Fibroblast of skin of back (primary cell): ENCODE measurements around the gene RASAL3.

Experiments
- DNase-seq: peaks from one replicate; pipeline ENCODE4 v3.0.0-alpha.2; 2013

RASAL3 gene

DNA sequence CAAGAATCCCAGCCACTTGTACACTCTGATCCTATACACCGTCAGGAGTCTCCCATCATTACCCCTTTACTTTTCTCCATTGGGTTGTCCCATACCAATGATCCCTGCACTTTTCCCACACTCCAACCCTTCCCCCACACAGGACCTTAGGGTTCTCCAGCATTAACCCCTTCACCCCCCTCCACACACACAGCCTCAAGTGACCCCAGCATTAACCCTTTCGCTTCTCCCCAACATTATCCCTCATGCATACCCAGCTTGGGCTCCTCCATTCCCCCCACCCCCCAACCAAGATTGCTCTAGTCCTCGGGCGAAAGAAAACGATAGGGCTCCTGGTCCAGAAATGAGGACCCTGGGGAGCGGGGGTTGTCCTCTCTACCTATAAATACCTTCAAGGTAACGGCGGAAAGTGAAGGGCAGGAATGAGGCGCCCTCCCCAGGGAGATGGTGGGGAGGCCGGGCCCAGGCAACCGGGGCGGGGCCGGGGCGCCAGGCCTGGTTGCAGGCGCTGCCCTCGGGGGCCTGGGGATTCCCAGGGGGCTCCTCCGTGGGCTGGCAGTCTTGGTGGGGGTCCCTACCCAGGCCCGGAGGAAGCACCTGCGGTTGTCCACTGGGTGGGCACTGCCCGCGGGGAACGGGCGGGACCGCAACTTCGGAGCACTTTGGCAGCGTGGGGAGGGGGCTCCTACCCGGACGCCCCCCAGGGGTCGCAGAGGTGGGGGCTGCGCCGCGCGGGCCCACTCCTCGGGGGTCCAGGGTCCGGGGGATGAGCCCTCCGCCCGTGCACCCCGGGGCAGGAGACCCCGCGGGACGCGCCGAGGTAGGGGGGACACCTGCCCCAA is 15.3 kb downstream of the RASAL3 start:
- no peak for DNase-seq

DNA sequence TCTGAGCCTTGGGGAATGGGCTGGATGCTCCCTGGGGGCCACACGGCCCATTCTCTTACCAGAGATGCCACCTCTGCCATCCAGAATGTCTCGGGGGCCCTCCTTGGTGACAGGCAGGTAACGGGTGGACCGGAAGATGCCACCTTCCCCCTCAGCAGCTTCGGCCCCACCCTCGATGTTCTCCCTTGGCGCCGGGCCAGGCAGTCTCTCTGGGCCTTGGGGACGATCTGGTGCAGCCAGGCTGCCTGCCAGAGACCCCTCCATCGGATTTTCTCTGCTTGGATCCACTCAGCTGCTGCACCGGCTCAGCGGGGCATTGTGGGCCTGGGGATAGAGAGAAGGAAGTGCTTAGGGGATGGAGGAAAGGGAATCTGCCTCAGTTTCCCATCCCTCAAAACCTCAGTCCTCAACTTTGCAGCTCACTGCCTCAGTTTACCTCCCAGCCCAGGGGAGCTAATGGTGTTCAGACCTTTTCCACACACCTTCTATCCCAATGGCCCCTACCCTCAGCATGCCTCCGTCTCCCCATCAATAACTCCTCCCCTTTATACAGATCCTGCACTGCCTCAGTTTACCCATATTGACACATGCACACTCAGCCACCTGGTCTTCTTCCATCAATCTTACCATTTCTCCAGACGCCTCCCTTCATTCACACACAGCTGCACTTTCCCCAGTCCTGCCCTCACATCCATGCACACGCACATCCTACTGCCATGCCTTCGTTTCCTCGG is 16.1 kb downstream of the RASAL3 start:
- no peak for DNase-seq

GRCh38 chr19:15447057-15447456 is 17.3 kb downstream of the RASAL3 start:
- DNase-seq, result no peak

DNA sequence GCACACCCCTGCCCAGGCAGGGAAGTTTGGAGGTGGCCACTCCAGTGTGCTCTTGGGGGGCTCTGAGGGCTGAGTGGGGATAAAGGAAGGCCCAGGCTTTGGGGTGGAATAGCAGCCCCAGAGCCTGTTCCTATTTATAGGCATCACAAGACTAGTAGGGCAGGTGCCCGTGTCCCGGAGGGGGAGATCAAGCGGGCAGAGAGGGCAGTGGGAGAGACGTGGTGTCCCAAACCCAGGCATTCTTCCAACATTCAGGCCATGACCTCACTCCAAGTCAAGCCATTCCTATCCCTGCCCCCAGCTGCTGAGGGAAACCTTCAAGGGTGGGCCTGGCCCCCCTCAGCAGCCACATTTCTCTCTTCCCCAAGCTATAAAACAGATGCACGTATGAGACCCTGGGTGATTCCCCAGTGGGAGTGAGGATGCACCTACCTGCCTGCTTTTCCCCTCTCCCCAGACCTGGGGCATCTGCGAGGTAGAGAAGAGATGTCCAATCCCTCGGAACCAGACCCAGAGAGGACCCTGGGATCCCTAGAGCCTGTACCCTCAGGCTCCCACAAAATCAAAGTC is 18.5 kb downstream of the RASAL3 start:
- DNase-seq, result no peak

- DNase-seq, result no peak
Measured at GRCh38 chr19:15445227-15445605, 19.1 kb downstream of the RASAL3 start.

DNA sequence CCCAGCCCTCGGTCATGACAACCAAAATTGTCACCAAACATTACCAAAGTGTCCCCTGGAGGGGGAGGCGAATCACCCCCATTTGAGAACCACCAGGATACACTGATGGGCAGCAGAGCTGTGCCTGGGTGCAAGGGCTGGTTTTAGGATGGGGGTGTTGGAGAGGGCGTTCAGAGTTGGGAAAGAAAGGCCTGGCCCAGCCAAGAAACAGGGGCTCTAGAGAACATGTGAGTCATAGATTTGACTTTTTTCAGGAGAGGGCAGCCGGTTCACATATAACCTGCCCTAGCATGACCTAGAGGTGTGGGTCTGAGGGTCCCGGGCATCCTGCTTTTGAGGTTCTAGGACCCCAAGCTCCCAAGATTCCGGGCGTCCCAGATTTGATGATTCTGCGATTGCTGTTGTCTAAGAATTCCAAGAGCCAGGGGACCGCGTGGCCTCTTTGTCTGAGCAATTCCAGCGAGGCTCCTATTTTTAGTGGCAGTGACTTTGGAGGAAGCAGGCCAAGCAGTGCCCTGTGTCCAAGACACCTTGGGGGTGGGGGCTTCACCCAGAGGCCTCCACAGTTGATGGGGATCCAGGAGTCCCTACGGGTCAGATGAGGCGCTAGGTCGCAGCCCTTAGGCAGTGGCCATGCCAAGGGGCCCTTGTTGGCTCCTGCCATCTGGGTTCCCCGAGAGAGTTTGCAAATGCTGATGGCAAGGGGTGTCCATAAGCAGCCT is 19.7 kb downstream of the RASAL3 start:
- DNase-seq, result no peak

DNA sequence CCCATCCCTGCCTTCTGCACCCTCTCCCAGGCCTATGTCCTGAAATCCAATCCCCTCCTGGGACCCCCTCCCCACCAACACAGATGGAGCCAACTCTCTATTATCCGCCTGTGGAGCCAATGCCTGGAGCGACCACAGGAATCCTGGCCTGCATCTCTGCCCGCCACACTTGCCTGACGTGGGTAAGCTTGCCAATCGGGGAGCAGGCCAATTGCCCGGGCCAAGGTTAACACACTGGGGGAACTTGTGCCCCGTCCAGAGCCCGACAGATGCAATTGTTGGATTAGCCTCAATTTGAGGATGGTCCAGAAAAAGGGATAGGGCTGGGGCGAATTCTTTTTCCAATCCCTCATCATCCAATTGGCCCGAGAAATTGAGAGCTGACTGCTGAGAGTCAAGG is 20.5 kb downstream of the RASAL3 start:
- DNase-seq, result no peak

DNA sequence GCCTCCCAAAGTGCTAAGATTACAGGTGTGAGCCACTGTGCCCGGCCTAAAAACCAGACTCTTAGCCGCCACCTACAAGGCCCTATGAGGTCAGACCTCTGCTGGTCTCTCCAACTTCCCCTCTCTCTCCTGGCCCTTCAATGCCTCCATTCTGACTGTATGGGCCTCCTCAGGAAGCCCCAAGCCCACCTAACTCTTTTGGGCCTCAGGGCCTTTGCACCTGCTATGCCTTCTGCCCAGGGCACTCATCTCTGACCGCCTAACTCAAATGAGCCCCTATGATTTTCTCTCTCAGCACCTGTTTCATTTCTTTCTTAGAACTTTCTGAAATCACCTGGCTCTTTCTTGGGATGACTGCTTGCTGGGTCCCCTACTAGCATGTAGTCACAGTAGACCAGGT is 21.0 kb downstream of the RASAL3 start:
- no peak for DNase-seq

- no peak for DNase-seq
Measured at GRCh38 chr19:15442142-15442920, 22.0 kb downstream of the RASAL3 start.

DNA sequence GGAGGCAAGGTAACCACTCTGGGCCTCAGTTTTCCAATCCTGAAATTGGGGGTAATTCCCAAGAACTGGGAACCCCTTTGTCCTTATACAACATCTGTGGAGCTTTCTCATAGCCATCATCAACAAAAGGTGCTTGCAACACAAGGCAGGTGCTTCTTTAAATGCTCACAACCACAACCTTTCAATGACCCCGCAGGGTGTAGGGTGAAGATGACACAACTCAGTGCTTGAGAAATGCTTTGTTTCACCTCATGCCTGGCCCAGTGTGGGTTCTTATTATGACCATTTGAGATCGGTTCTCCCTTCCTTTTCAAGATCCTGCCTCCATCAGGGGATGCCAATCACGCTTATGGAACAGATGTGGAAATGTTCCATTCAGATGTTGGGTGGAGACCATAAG is 23.0 kb downstream of the RASAL3 start:
- no peak for DNase-seq

- DNase-seq, result no peak
Measured at GRCh38 chr19:15439821-15440641, 24.3 kb downstream of the RASAL3 start.

GRCh38 chr19:15439078-15439799 is 25.1 kb downstream of the RASAL3 start:
- no peak for DNase-seq

DNA sequence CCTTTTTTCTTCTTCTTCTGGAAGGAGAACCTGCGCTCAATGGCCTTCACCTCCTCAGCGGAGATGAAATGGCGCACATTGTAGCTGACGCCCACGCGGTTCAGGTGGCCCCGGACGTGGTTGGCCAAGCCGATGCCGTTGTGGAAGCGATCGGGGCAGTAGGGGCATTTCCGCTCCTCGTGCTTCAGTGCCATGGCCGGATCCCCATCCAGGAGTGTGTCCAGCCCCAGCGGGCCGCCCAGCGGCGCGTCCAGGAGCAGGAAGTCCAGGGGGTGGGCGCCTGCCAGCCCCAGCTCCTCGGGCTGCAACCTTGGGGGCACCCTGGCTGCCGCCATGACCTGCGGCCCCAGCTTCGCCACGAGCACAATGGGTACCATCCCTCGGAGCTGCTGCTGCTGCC is 25.8 kb downstream of the RASAL3 start:
- DNase-seq, result no peak

DNA sequence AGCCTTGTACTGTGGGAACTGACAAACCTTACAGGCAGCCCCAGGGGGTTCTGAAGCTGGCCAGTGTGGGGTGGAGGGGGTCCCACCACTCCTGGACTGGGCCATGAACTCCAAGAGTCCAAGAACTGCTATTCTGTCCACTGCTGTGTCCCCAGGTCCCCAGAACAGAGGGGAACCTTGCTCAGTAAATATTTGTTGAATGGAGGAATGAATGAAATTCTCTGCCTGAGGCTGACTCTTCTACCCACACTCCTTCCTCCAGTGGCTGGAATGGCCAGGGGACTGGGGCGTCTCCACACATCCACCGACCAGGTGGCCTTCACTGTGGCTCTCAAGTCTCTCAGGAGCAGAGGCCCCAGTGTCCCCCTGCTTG is 26.2 kb downstream of the RASAL3 start:
- no peak for DNase-seq

DNA sequence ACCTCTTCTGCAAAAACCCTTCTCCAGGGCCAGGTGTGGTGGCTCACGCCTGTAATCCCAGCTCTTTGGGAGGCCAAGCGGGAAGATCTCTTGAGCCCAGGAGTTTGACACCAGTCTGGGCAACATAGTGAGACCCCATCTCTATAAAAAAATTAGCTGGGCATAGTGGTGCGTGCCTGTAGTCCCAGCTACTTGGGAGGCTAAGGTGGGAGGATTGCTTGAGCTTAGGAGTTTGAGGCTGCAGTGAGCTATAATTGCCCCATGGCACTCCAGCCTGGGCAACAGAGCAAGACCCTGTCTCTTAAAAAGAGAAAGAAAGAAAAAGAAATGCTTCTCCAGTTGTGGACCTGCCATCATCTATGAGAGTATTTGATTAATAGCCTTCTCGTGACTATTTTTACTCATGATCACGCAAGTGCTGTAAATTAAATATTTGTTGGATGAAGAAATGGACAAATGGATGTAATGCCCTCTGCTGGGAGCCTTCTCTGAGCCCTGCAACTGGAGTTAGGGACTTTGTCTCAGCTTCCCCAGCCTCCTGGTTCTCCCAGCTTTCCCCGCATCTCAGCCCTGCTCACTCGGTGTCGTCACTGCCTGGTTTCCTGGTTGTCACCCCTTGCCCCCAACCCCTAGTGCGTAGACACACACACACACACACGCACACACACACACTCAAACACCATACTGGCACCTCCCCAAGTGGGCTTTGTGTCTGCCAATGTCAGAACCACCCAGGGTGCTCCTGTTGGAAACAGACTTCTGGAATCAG is 26.8 kb downstream of the RASAL3 start:
- DNase-seq, result no peak

DNA sequence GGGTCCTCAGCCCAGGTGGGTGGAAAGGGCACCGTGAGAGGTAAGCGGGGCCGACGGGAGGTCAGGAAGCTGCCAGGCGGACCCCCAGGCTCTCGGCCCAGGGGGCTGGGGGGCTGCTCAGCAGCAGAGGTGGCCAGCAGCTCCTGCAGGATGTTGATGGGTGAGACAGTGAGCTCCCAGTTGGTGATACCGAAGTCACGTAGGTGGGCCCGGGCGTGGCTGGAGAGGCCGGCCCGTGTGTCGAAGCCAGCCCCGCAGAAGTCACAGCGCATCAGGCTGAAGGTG is 27.6 kb downstream of the RASAL3 start:
- no peak for DNase-seq

DNA sequence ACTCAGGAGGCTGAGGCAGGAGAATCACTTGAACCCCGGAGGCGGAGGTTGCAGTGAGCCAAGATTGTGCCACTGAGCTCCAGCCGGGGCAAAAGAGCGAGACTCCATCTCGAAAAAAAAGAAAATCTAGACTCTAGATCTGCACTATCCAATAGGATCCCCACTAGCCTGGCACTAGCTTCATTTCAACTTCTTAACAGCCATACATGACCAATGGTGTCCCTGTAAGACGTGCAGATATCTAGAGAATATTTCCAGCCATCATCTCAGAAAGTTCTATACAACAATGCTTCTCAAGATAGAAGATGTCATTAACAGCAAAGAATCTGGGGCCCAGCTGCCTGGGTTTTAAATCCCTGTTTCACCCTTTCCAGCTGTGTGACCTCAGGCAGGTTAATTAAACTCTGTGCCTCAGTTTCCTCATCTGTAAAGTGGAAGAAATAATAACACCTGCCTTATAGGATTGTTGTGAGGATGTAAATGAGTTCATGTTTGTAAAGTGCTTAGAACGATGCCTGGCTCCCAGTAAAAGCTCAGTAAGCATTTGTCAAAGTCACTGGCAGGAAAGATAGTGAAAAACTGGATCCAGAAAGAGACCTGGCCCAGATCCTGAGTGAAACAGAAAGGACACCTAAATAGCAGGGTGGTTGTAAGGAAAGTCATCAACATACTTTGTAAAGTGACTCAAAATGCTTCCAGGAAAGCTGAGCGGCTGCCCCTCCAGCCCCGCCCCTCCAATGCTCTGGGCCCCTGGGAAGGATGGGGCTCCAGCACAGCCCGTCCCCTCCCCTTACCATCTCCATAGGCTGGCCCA is 28.1 kb downstream of the RASAL3 start:
- no peak for DNase-seq

GRCh38 chr19:15433519-15434069 is 30.8 kb downstream of the RASAL3 start:
- no peak for DNase-seq
